ENCODE data around the gene MBTPS1.

MBTPS1 gene

GRCh38 chr16:84071121-84071520 is 45.6 kb downstream of the MBTPS1 start:
- no peak for DNase-seq

- no peak for DNase-seq
Measured at GRCh38 chr16:84069540-84069939, 47.2 kb downstream of the MBTPS1 start.

GRCh38 chr16:84068783-84069462 is 47.8 kb downstream of the MBTPS1 start:
- no peak for DNase-seq

- DNase-seq, result no peak
Measured at GRCh38 chr16:84068041-84068440, 48.7 kb downstream of the MBTPS1 start.

GRCh38 chr16:84067640-84068039 is 49.1 kb downstream of the MBTPS1 start:
- no peak for DNase-seq

- DNase-seq, result peak; percentile 18 to 73 (median 56)
Measured at GRCh38 chr16:84065536-84066132, 51.1 kb downstream of the MBTPS1 start.

GRCh38 chr16:84063980-84064379 is 52.8 kb downstream of the MBTPS1 start:
- DNase-seq, result no peak

GRCh38 chr16:84062734-84063640 is 53.8 kb downstream of the MBTPS1 start:
- peak; percentile 34 to 67 (median 39) for DNase-seq

- DNase-seq, result peak in 1 of 3 experiments; percentile 10
Measured at GRCh38 chr16:84061236-84061819, 55.4 kb downstream of the MBTPS1 start.

GRCh38 chr16:84059946-84060901 is 56.5 kb downstream of the MBTPS1 start:
- peak in 1 of 3 experiments; percentile 89 for DNase-seq

- no peak for DNase-seq
Measured at GRCh38 chr16:84059111-84059510, 57.6 kb downstream of the MBTPS1 start.

- DNase-seq, result no peak
Measured at GRCh38 chr16:84058664-84059063, 58.1 kb downstream of the MBTPS1 start.

GRCh38 chr16:84058211-84058610 is 58.5 kb downstream of the MBTPS1 start:
- no peak for DNase-seq

- DNase-seq, result no peak
Measured at GRCh38 chr16:84056933-84057332, 59.8 kb downstream of the MBTPS1 start.

GRCh38 chr16:84055801-84056634 is 60.7 kb downstream of the MBTPS1 start:
- no peak for DNase-seq

- DNase-seq, result no peak
Measured at GRCh38 chr16:84055366-84055765, 61.4 kb downstream of the MBTPS1 start.

GRCh38 chr16:84054916-84055315 is 61.8 kb downstream of the MBTPS1 start:
- peak in 1 of 3 experiments; percentile 43 for DNase-seq

GRCh38 chr16:84054271-84054670 is 62.5 kb downstream of the MBTPS1 start:
- DNase-seq, result no peak

- no peak for DNase-seq
Measured at GRCh38 chr16:84053237-84053636, 63.5 kb downstream of the MBTPS1 start.

- no peak for DNase-seq
Measured at GRCh38 chr16:84052071-84052622, 64.6 kb downstream of the MBTPS1 start.

- DNase-seq, result no peak
Measured at GRCh38 chr16:84050316-84050715, 66.4 kb downstream of the MBTPS1 start.

Data from NCI-H1417 (cell line).